GM18867 (cell line): Measurements from ENCODE around the gene GNAT2.

Experiments used
- ATAC-seq: cut with Tn5 transposase; IDR thresholded peaks from one replicate; pipeline ENCODE4 v1.9.1; 2021; ENCODE audit warnings: mild to moderate bottlenecking, moderate library complexity; ENCODE audit not compliant: unreplicated experiment

The GNAT2 gene

GRCh38 chr1:109566982-109567381 lies 52.4 kb downstream of the GNAT2 start:
- ATAC-seq = no peak

GRCh38 chr1:109565241-109565640 lies 54.2 kb downstream of the GNAT2 start:
- ATAC-seq = no peak

GRCh38 chr1:109564194-109564878 lies 55.1 kb downstream of the GNAT2 start:
- no peak for ATAC-seq

- no peak for ATAC-seq
Observed at GRCh38 chr1:109559995-109560394, 59.4 kb downstream of the GNAT2 start.

- no peak for ATAC-seq
Observed at GRCh38 chr1:109557520-109557919, 61.9 kb downstream of the GNAT2 start.

- ATAC-seq = no peak
Observed at GRCh38 chr1:109556563-109556962, 62.9 kb downstream of the GNAT2 start.
